Keratinocyte (primary cell): ENCODE measurements around the gene POMP. TPM values are rescaled to one million over a fixed set of nuclear protein-coding genes. Genes with fewer than 3 reads are reported as not detected.

ENCODE experiments used
- DNase-seq: peaks from one replicate; pipeline ENCODE4 v3.0.0-alpha.2; 2011; ENCODE audit warnings: low read depth, missing footprints, low spot score
- FAIRE-seq: peaks from 2 replicates; lab custom pipeline; 2011; peaks lifted over from hg19 to GRCh38; lab: Jason Lieb, UNC
- H2AFZ ChIP-seq: 2 replicates; pipeline ENCODE4 v1.6.0; 2012; ENCODE audit warnings: low read length, control low read depth, inconsistent platforms; ENCODE audit not compliant: control insufficient read depth
- H3K27ac ChIP-seq: 2 replicates; pipeline ENCODE4 v1.5.1; 2011; ENCODE audit warnings: low read length; ENCODE audit not compliant: control insufficient read depth, insufficient read depth
- H3K27me3 ChIP-seq: 3 replicates; pipeline ENCODE4 v1.6.0; 2011; ENCODE audit warnings: low read length; ENCODE audit not compliant: control insufficient read depth, insufficient read depth; ENCODE audit errors: extremely low read depth
- H3K36me3 ChIP-seq, 2 experiments: 2 replicates in 1 of 2; 3 replicates in 1 of 2; pipeline ENCODE4 v1.5.1; 2011; ENCODE audit warnings: low read length in 2 of 2, mild to moderate bottlenecking in 1 of 2; ENCODE audit not compliant: control insufficient read depth in 2 of 2, insufficient read depth in 2 of 2; ENCODE audit errors: extremely low read depth in 1 of 2
- H3K4me1 ChIP-seq: 3 replicates; pipeline ENCODE4 v1.5.1; 2011; ENCODE audit warnings: low read length; ENCODE audit not compliant: control insufficient read depth, insufficient read depth; ENCODE audit errors: extremely low read depth
- H3K4me2 ChIP-seq: 3 replicates; pipeline ENCODE4 v1.6.0; 2011; ENCODE audit warnings: low read depth, low read length; ENCODE audit not compliant: control insufficient read depth, insufficient read depth; ENCODE audit errors: extremely low read depth
- H3K4me3 ChIP-seq, 3 experiments: fragments of 200-600 bp in 1 of 3; sonication (generic) in 1 of 3; 2 replicates in 2 of 3; 3 replicates in 1 of 3; pipeline ENCODE4 v1.5.1; 2011 to 2016; ENCODE audit warnings: low read length in 3 of 3, mild to moderate bottlenecking in 3 of 3, control low read depth in 2 of 3, inconsistent platforms in 1 of 3, low read depth in 1 of 3, mixed read lengths in 1 of 3, mixed run types in 1 of 3, moderate library complexity in 1 of 3; ENCODE audit not compliant: control insufficient read depth in 2 of 3, insufficient read depth in 2 of 3; ENCODE audit errors: extremely low read depth in 1 of 3
- H3K79me2 ChIP-seq: 2 replicates; pipeline ENCODE4 v1.6.0; 2012; ENCODE audit warnings: low read length; ENCODE audit not compliant: control insufficient read depth, insufficient read depth
- H3K9ac ChIP-seq: 3 replicates; pipeline ENCODE4 v1.6.0; 2011; ENCODE audit warnings: low read length; ENCODE audit not compliant: control insufficient read depth, insufficient read depth; ENCODE audit errors: extremely low read depth
- H3K9me1 ChIP-seq: 3 replicates; pipeline ENCODE4 v1.6.0; 2011; ENCODE audit warnings: low read length; ENCODE audit not compliant: control insufficient read depth, insufficient read depth; ENCODE audit errors: extremely low read depth
- H3K9me3 ChIP-seq: 2 replicates; pipeline ENCODE4 v1.5.1; 2012; ENCODE audit warnings: low read depth, low read length; ENCODE audit not compliant: control insufficient read depth
- H4K20me1 ChIP-seq: 3 replicates; pipeline ENCODE4 v1.6.0; 2011; ENCODE audit warnings: low read length; ENCODE audit not compliant: control insufficient read depth, insufficient read depth; ENCODE audit errors: extremely low read depth
- CTCF ChIP-seq, 3 experiments: IDR thresholded peaks in 1 of 3; conservative IDR thresholded peaks in 1 of 3; optimal IDR thresholded peaks in 1 of 3; 2 replicates in 2 of 3; 3 replicates in 1 of 3; pipeline versions ENCODE3 to v1.5.1; 2011; ENCODE audit warnings: low read length in 3 of 3, mild to moderate bottlenecking in 3 of 3, moderate library complexity in 2 of 3, control low read depth in 1 of 3, inconsistent platforms in 1 of 3; ENCODE audit not compliant: insufficient read depth in 2 of 3; ENCODE audit errors: extremely low read depth in 1 of 3
- EZH2 ChIP-seq: IDR thresholded peaks from one replicate; pipeline ENCODE4 v1.6.1; 2012; ENCODE audit warnings: inconsistent platforms, mild to moderate bottlenecking, low read length, moderate library complexity
- dilution Hi-C: fragments of 300-500 bp; cut with MboI; formaldehyde crosslinking; loops from one replicate; pipeline ENCODE4 v1.7.0; 2020; ENCODE audit warnings: low sequenced_read_pairs; ENCODE audit not compliant: extremely low pct_ligation_motif_present
- polyA plus RNA-seq, 5 experiments: library from polyadenylated mRNA; depleted of rRNA in 3 of 5; stranded (reverse) in 3 of 5; stranded (forward) in 1 of 5; unstranded in 1 of 5; fragments of >200 nt; gene quantifications; 1 replicate in 1 of 5; 2 replicates in 3 of 5; 3 replicates in 1 of 5; pipeline versions ENCODE4 v1.2.1 to v1.2.3, GENCODE V29; 2011 to 2012; ENCODE audit warnings: missing spikeins in 2 of 5, low read depth in 1 of 5, low replicate concordance in 1 of 5

Gene POMP
- polyA plus RNA-seq, 1 donor (not counting 4 experiments of a cell fraction or from before 2014, with no cell fraction given) = 136 TPM

GRCh38 chr13:28609926-28610325 is 49.0 kb upstream of the POMP start:
- DNase-seq = no peak
- no peak overlapping the region for H2AFZ ChIP-seq
- H3K9ac ChIP-seq = no peak overlapping the region
- H3K4me2 ChIP-seq = no peak overlapping the region
- no peak overlapping the region for H3K4me3 ChIP-seq
- no peak overlapping the region for H3K27ac ChIP-seq
- H3K4me1 ChIP-seq = no peaks in the 10 kb centered on the region
- no peak for FAIRE-seq
- H3K9me1 ChIP-seq = no peaks in the 10 kb centered on the region
- no peaks in the 10 kb centered on the region for H3K36me3 ChIP-seq
- H3K27me3 ChIP-seq = no peaks in the 10 kb centered on the region
- TF ChIP-seq CTCF (optimal IDR thresholded peaks at IDR 0.05 in 1 of 3, IDR thresholded peaks at IDR 0.05 in 1 of 3, conservative IDR thresholded peaks at IDR 0.05 in 1 of 3; ENCODE audit: extremely low read depth in 1 of 3, insufficient read depth in 2 of 3, low read length in 3 of 3) = no peak
- TF ChIP-seq EZH2 = no peak
- dilution Hi-C loops = no loop called here
- H3K9me3 ChIP-seq = no peaks in the 10 kb centered on the region
- H3K79me2 ChIP-seq = no peaks in the 10 kb centered on the region
- no peaks in the 10 kb centered on the region for H4K20me1 ChIP-seq

GRCh38 chr13:28610996-28611395 is 47.9 kb upstream of the POMP start:
- H3K4me3 ChIP-seq = no peak overlapping the region
- DNase-seq (no peak), FAIRE-seq (no peak)
- dilution Hi-C loops = no loop called here
- TF ChIP-seq EZH2 = no peak
- no peak for TF ChIP-seq CTCF (optimal IDR thresholded peaks at IDR 0.05 in 1 of 3, IDR thresholded peaks at IDR 0.05 in 1 of 3, conservative IDR thresholded peaks at IDR 0.05 in 1 of 3; ENCODE audit: extremely low read depth in 1 of 3, insufficient read depth in 2 of 3, low read length in 3 of 3)
- no peaks in the 10 kb centered on the region for H3K4me1 ChIP-seq
- H2AFZ ChIP-seq = no peak overlapping the region
- no peak overlapping the region for H3K4me2 ChIP-seq
- H3K9ac ChIP-seq = no peak overlapping the region
- H3K79me2 ChIP-seq = no peaks in the 10 kb centered on the region
- no peaks in the 10 kb centered on the region for H3K27me3 ChIP-seq
- H4K20me1 ChIP-seq = no peaks in the 10 kb centered on the region
- no peak overlapping the region for H3K27ac ChIP-seq
- no peaks in the 10 kb centered on the region for H3K9me1 ChIP-seq
- no peaks in the 10 kb centered on the region for H3K36me3 ChIP-seq
- H3K9me3 ChIP-seq = no peaks in the 10 kb centered on the region
